ENCODE results near the gene TMEM233.

DNA sequence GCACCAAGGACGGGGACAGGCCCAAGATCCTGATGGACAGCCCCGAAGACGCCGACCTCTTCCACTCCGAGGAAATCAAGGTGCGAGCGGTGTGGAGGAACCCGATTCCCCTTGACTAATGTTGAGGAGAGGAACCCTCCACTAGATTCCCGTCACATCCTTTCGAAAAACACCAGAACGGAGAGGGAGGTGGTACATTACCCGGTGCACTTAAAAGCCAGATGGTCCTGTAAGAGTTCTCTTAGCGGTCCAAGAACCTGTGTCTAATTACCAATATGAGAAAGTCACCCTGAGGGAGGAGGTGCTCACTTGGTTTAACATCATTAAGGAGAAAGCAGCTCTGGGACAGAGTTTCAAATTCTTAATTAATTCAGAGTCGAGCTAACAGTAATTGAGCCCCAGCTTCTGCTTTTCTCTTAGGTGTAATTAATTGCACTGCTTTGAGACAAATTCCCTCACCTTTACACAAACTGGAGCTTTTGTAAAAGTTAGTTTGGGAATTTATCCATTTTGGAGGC is 74.8 kb downstream of the TMEM233 start:
- TF ChIP-seq, protein P1, sequence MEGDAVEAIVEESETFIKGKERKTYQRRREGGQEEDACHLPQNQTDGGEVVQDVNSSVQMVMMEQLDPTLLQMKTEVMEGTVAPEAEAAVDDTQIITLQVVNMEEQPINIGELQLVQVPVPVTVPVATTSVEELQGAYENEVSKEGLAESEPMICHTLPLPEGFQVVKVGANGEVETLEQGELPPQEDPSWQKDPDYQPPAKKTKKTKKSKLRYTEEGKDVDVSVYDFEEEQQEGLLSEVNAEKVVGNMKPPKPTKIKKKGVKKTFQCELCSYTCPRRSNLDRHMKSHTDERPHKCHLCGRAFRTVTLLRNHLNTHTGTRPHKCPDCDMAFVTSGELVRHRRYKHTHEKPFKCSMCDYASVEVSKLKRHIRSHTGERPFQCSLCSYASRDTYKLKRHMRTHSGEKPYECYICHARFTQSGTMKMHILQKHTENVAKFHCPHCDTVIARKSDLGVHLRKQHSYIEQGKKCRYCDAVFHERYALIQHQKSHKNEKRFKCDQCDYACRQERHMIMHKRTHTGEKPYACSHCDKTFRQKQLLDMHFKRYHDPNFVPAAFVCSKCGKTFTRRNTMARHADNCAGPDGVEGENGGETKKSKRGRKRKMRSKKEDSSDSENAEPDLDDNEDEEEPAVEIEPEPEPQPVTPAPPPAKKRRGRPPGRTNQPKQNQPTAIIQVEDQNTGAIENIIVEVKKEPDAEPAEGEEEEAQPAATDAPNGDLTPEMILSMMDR (IDR thresholded peaks at IDR 0.05; ENCODE audit: low read depth, low read length, poor library complexity, severe bottlenecking), result no peak
- no peak for TF ChIP-seq EZH2phosphoT487 (IDR thresholded peaks at IDR 0.05; ENCODE audit: borderline replicate concordance, low read length)

Measured in DOHH2 (cell line).